K562 (cell line): Measurements from ENCODE around the gene TPBGL. TPM values are rescaled to one million over a fixed set of nuclear protein-coding genes. Genes with fewer than 3 reads are reported as not detected.

Experiments
- ATAC-seq: fragments of 200-7000 bp; cut with Tn5 transposase; 3 replicates; pipeline ENCODE4 v1.9.1; 2020; ENCODE audit warnings: moderate library complexity
- BruUV-seq: library from RNA; stranded (reverse); fragments of 400-500 nt; replicated peaks from 2 replicates; lab custom pipeline; 2021; lab: Mats Ljungman, UMichigan
- CTCF ChIA-PET: fragments of 300-600 bp; formaldehyde crosslinking; extraction: SDS; loops from one replicate; lab custom pipeline; 2021; ENCODE audit warnings: low intra/inter-chr PET ratio; lab: Yijun Ruan, JAX
- POLR2A ChIA-PET: fragments of 300-600, 350-650 bp; sonication (Branson Sonifier 250); formaldehyde crosslinking; extraction: SDS; loops from one replicate; lab custom pipeline; 2021; ENCODE audit warnings: antibody characterized with exemption, inconsistent platforms; lab: Yijun Ruan, JAX
- DNase-seq, 4 experiments: peaks; one replicate each; pipeline versions ENCODE4 v3.0.0 to v3.0.0-alpha.2; 2011 to 2018; ENCODE audit warnings: low spot score in 3 of 4, mixed read lengths in 3 of 4; ENCODE audit errors: extremely low read depth in 1 of 4
- FAIRE-seq: peaks from 2 replicates; lab custom pipeline; 2011; peaks lifted over from hg19 to GRCh38; lab: Jason Lieb, UNC
- H2AFZ ChIP-seq: 2 replicates; pipeline ENCODE4 v1.6.0; 2011; ENCODE audit warnings: low read depth, low read length, control low read depth, inconsistent platforms
- H3K27ac ChIP-seq: fragments of 200-600 bp; 3 replicates; pipeline ENCODE4 v1.8.0; 2011; ENCODE audit warnings: low read depth, mild to moderate bottlenecking, control low read depth, inconsistent platforms, low read length, moderate library complexity, mixed read lengths; ENCODE audit errors: extremely low read depth
- H3K27me3 ChIP-seq, 2 experiments: fragments of 300-600 bp in 1 of 2; 2 replicates in 1 of 2; 3 replicates in 1 of 2; pipeline versions ENCODE4 v1.6.0 to v1.8.0; 2011; ENCODE audit warnings: inconsistent platforms in 2 of 2, low read length in 2 of 2, mild to moderate bottlenecking in 1 of 2, mixed read lengths in 1 of 2, moderate library complexity in 1 of 2; ENCODE audit not compliant: control insufficient read depth in 2 of 2, insufficient read depth in 2 of 2
- H3K36me3 ChIP-seq: fragments of 300-600 bp; 3 replicates; pipeline ENCODE4 v1.8.0; 2011; ENCODE audit warnings: mild to moderate bottlenecking, low read length, inconsistent platforms; ENCODE audit not compliant: control insufficient read depth, insufficient read depth
- H3K4me1 ChIP-seq, 2 experiments: fragments of 200-600 bp in 1 of 2; replicated peaks in 1 of 2; 2 replicates in 1 of 2; 3 replicates in 1 of 2; pipeline versions ENCODE4 v1.5.1 to v1.8.0; 2011; ENCODE audit warnings: inconsistent platforms in 2 of 2, low read length in 2 of 2, mild to moderate bottlenecking in 1 of 2, mixed read lengths in 1 of 2, moderate library complexity in 1 of 2; ENCODE audit not compliant: control insufficient read depth in 2 of 2, insufficient read depth in 2 of 2
- H3K4me2 ChIP-seq: 2 replicates; pipeline ENCODE4 v1.6.1; 2011; ENCODE audit warnings: low read length, control low read depth, inconsistent platforms, mixed read lengths; ENCODE audit not compliant: insufficient read depth
- H3K4me3 ChIP-seq: fragments of 200-600 bp; sonication (generic), shearing (Covaris generic); 2 replicates; pipeline ENCODE4 v1.5.1; 2016; ENCODE audit warnings: control low read depth, inconsistent platforms
- H3K79me2 ChIP-seq: fragments of 200-600 bp; 3 replicates; pipeline ENCODE4 v1.8.0; 2011; ENCODE audit warnings: low read length, inconsistent platforms; ENCODE audit not compliant: control insufficient read depth, insufficient read depth
- H3K9ac ChIP-seq, 2 experiments: 2 replicates each; pipeline versions ENCODE4 v1.6.0 to v1.6.1; 2011; ENCODE audit warnings: low read depth in 2 of 2, low read length in 2 of 2, control low read depth in 1 of 2, inconsistent platforms in 1 of 2, mild to moderate bottlenecking in 1 of 2, mixed read lengths in 1 of 2; ENCODE audit not compliant: insufficient read depth in 1 of 2
- H3K9me1 ChIP-seq: one replicate; pipeline ENCODE4 v1.6.0; 2011; ENCODE audit warnings: inconsistent platforms, mild to moderate bottlenecking, low read length, moderate library complexity; ENCODE audit not compliant: control insufficient read depth, insufficient read depth
- H3K9me3 ChIP-seq: replicated peaks from 2 replicates; pipeline ENCODE4 v1.5.1; 2011; ENCODE audit warnings: low read depth, low read length, inconsistent platforms; ENCODE audit not compliant: control insufficient read depth, insufficient read depth
- H4K20me1 ChIP-seq: replicated peaks from 2 replicates; pipeline ENCODE4 v1.6.1; 2011; ENCODE audit warnings: low read length, inconsistent platforms, mixed read lengths; ENCODE audit not compliant: control insufficient read depth, insufficient read depth
- FOXK1 ChIP-seq: sonication (generic); formaldehyde crosslinking; IDR thresholded peaks from 2 replicates; pipeline ENCODE4 v1.8.0; 2022; ENCODE audit warnings: missing genetic modification reagents, mild to moderate bottlenecking, borderline replicate concordance
- KLF10 ChIP-seq: fragments of 250-450 bp; sonication (Bioruptor Pico); IDR thresholded peaks from 2 replicates; pipeline ENCODE4 v1.6.1; 2021; ENCODE audit warnings: matching md5 sums
- PRMT5 ChIP-seq: sonication (generic); formaldehyde crosslinking; IDR thresholded peaks from 2 replicates; pipeline ENCODE4 v1.5.0; 2020; ENCODE audit warnings: missing genetic modification reagents
- SAFB2 ChIP-seq: fragments of 200-400 bp; formaldehyde crosslinking; IDR thresholded peaks from 2 replicates; pipeline ENCODE4 v1.6.1; 2018; ENCODE audit warnings: borderline replicate concordance, low read length, low read depth, moderate library complexity; ENCODE audit not compliant: severe bottlenecking
- SMAD4 ChIP-seq: fragments of 250-450 bp; sonication (Bioruptor Pico); conservative IDR thresholded peaks from 2 replicates; pipeline ENCODE4 v1.8.0; 2021; ENCODE audit warnings: inconsistent platforms, mild to moderate bottlenecking, moderate library complexity
- SRSF7 ChIP-seq: fragments of 200-400 bp; formaldehyde crosslinking; optimal IDR thresholded peaks from 2 replicates; pipeline ENCODE3; 2017; ENCODE audit warnings: mild to moderate bottlenecking, low read depth, low read length
- TEAD2 ChIP-seq: fragments of 450-650 bp; IDR thresholded peaks from 2 replicates; pipeline ENCODE4 v1.6.1; 2016; ENCODE audit warnings: missing genetic modification characterization, control low read depth, missing compliant biosample characterization
- U2AF1 ChIP-seq: fragments of 200-400 bp; formaldehyde crosslinking; optimal IDR thresholded peaks from 2 replicates; pipeline ENCODE3; 2017; ENCODE audit warnings: mild to moderate bottlenecking, low read depth, low read length, moderate library complexity
- ZKSCAN3 ChIP-seq: fragments of 250-450 bp; sonication (Bioruptor Pico); IDR thresholded peaks from 2 replicates; pipeline ENCODE4 v1.4.0; 2020
- ZNF644 ChIP-seq: fragments of 200-800 bp; sonication (Bioruptor generic); IDR thresholded peaks from 2 replicates; pipeline ENCODE4 v1.6.1; 2016; ENCODE audit warnings: low read depth, missing genetic modification characterization, missing compliant biosample characterization
- WGBS: fragments of 100-300 bp; shearing (Covaris generic); methylation state at CpG from one replicate; pipeline ENCODE4 v1.1.6; 2016; ENCODE audit warnings: low coverage, mixed read lengths; ENCODE audit not compliant: insufficient coverage; ENCODE audit errors: missing lambda C conversion rate; 5-methylcytosine and 5-hydroxymethylcytosine counted together
- in situ Hi-C: fragments of 300-500 bp; cut with MboI; formaldehyde crosslinking; loops from 4 replicates; pipeline ENCODE4 v1.15.0; 2018; ENCODE audit warnings: inconsistent platforms, mixed read lengths
- intact Hi-C: fragments of 100-400 bp; cut with micrococcal nuclease; formaldehyde crosslinking; loops from 2 replicates; pipeline ENCODE4 v1.14.2; 2022
- polyA plus RNA-seq, 8 experiments: library from polyadenylated mRNA; depleted of rRNA in 4 of 8; stranded (reverse) in 5 of 8; unstranded in 3 of 8; fragments of >200 nt; fragmentation: Nextera tagmentation in 2 of 8; fragmentation: Illumina TruSeq in 1 of 8; extraction: Ambion mirVana in 2 of 8; extraction: Trizol in 1 of 8; gene quantifications; 2 replicates each; pipeline versions ENCODE4 v1.2.1 to v1.2.3, GENCODE V29; 2011 to 2014; ENCODE audit warnings: inconsistent platforms in 1 of 8, missing spikeins in 1 of 8
- total RNA-seq, 7 experiments: library from RNA; depleted of rRNA in 6 of 7; stranded (reverse); fragments of >200 nt in 6 of 7; fragmentation: Illumina TruSeq in 2 of 7; extraction: Trizol in 2 of 7; gene quantifications; 2 replicates each; pipeline versions ENCODE4 v1.2.1 to v1.2.3, GENCODE V29; 2011 to 2021; ENCODE audit warnings: low replicate concordance in 1 of 7
- TF ChIP-seq, protein P1 (sequence below): fragments of 250-450 bp; sonication (Bioruptor Pico); IDR thresholded peaks from 2 replicates; pipeline ENCODE4 v1.4.0; 2020; ENCODE audit warnings: mild to moderate bottlenecking, moderate library complexity
- TF ChIP-seq, protein P2 (sequence below): sonication (generic); formaldehyde crosslinking; IDR thresholded peaks from 2 replicates; pipeline ENCODE4 v1.8.0; 2022; ENCODE audit warnings: mild to moderate bottlenecking, low read depth, missing genetic modification reagents
- TF ChIP-seq, protein P3 (sequence below), 3 experiments: fragments of 200-800 bp in 1 of 3; fragments of 250-450 bp in 1 of 3; fragments of 450-650 bp in 1 of 3; sonication (Bioruptor Pico) in 1 of 3; sonication (Bioruptor generic) in 1 of 3; formaldehyde crosslinking in 1 of 3; IDR thresholded peaks; 2 replicates each; pipeline versions ENCODE4 v1.6.1 to v1.8.0; 2016 to 2022; ENCODE audit warnings: mild to moderate bottlenecking in 2 of 3, missing genetic modification characterization in 2 of 3, missing compliant biosample characterization in 1 of 3, moderate library complexity in 1 of 3

The TPBGL gene
- total and polyA plus RNA-seq, 9 of the 15 experiments (the other 6 are each of a cell fraction or from before 2014, with no cell fraction given), result 0.04 to 0.11 (median 0.06) TPM; not detected in 6

DNA sequence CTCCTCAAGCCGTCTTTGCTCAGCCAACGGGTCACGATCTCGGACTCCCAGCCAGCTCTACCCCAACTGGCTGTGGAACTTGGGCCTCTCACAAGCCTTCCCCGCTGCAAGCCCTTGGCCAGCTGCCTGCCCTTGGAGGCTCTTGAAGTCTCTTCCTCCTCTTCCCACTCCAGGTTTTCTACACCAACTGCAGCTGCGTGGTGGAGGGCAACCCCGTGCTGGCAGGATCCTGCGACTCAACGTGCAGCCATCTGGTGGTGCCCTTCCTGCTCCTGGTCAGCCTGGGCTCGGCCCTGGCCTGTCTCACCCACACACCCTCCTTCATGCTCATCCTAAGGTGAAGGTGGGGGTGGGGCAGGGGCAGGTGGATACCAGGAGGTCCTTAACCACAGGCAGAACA is 40.5 kb upstream of the TPBGL start (continued):
- TF ChIP-seq, protein P1, sequence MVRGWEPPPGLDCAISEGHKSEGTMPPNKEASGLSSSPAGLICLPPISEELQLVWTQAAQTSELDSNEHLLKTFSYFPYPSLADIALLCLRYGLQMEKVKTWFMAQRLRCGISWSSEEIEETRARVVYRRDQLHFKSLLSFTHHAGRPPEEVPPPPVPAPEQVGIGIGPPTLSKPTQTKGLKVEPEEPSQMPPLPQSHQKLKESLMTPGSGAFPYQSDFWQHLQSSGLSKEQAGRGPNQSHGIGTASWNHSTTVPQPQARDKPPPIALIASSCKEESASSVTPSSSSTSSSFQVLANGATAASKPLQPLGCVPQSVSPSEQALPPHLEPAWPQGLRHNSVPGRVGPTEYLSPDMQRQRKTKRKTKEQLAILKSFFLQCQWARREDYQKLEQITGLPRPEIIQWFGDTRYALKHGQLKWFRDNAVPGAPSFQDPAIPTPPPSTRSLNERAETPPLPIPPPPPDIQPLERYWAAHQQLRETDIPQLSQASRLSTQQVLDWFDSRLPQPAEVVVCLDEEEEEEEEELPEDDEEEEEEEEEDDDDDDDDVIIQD (CRISPR knock-in tag), result no peak
- no peak for TF ChIP-seq ZNF644 (tag)
- TF ChIP-seq, all 486 proteins: peak for 0

DNA sequence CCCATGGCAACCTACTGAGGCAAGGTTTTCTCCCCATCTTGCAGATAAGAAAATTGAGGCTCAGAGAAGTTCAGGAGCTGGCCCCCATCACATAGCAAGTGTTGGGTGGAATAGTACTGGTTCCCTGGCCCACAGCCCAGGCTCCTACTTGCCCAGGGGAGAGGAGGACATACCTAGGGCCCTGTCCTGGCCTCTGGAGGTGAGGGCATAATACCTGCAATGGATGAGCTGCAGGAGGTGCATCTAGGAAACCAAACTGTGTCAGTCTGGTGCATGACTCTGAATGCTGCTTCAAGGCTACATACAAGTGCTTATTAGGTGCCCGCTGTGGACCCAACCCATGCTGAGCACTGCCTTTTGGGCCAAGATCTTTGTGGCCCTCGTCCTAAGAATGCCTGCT is 40.0 kb upstream of the TPBGL start:
- H3K9me3 ChIP-seq, result no peaks in the 10 kb centered on the region
- no peak overlapping the region for H2AFZ ChIP-seq
- in situ Hi-C loops, result loop anchor here (5.0 to 10.0 kb wide), 2 partner anchors 56 to 173 kb away; no protein-coding TSS in a partner anchor
- H3K4me2 ChIP-seq, result no peak overlapping the region
- intact Hi-C loops, result no loop called here
- H3K27ac ChIP-seq, result no peak overlapping the region
- TF ChIP-seq KLF10 (no peak), PRMT5 (CRISPR knock-in tag) (no peak), ZKSCAN3 (no peak), SRSF7 (no peak), TEAD2 (tag) (no peak), U2AF1 (no peak), SAFB2 (no peak), FOXK1 (CRISPR knock-in tag) (no peak), SMAD4 (CRISPR knock-in tag) (no peak)
- TF ChIP-seq, protein P2, sequence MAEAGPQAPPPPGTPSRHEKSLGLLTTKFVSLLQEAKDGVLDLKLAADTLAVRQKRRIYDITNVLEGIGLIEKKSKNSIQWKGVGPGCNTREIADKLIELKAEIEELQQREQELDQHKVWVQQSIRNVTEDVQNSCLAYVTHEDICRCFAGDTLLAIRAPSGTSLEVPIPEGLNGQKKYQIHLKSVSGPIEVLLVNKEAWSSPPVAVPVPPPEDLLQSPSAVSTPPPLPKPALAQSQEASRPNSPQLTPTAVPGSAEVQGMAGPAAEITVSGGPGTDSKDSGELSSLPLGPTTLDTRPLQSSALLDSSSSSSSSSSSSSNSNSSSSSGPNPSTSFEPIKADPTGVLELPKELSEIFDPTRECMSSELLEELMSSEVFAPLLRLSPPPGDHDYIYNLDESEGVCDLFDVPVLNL, result no peak
- TF ChIP-seq, protein P3, sequence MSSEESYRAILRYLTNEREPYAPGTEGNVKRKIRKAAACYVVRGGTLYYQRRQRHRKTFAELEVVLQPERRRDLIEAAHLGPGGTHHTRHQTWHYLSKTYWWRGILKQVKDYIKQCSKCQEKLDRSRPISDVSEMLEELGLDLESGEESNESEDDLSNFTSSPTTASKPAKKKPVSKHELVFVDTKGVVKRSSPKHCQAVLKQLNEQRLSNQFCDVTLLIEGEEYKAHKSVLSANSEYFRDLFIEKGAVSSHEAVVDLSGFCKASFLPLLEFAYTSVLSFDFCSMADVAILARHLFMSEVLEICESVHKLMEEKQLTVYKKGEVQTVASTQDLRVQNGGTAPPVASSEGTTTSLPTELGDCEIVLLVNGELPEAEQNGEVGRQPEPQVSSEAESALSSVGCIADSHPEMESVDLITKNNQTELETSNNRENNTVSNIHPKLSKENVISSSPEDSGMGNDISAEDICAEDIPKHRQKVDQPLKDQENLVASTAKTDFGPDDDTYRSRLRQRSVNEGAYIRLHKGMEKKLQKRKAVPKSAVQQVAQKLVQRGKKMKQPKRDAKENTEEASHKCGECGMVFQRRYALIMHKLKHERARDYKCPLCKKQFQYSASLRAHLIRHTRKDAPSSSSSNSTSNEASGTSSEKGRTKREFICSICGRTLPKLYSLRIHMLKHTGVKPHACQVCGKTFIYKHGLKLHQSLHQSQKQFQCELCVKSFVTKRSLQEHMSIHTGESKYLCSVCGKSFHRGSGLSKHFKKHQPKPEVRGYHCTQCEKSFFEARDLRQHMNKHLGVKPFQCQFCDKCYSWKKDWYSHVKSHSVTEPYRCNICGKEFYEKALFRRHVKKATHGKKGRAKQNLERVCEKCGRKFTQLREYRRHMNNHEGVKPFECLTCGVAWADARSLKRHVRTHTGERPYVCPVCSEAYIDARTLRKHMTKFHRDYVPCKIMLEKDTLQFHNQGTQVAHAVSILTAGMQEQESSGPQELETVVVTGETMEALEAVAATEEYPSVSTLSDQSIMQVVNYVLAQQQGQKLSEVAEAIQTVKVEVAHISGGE (CRISPR knock-in tag; IDR thresholded peaks at IDR 0.05), result no peak
- H3K27me3 ChIP-seq, result no peaks in the 10 kb centered on the region; a peak in 1 of 5 replicates
- ChIA-PET CTCF (interaction anchor here (0.6 kb wide), 1 partner anchor 25 kb away, joined by 3 read pairs; no protein-coding TSS in a partner anchor), POLR2A (no interaction called here)
- H3K79me2 ChIP-seq, result no peaks in the 10 kb centered on the region
- 59% methylated on average over 2 of the region's 2 CpGs for WGBS
- H3K4me3 ChIP-seq, result no peak overlapping the region
- no peaks in the 10 kb centered on the region for H3K9me1 ChIP-seq
- no TSS peak for BruUV-seq
- DNase-seq (no peak), ATAC-seq (no peak), FAIRE-seq (no peak)
- H3K4me1 ChIP-seq, result no peaks in the 10 kb centered on the region
- H3K36me3 ChIP-seq, result no peaks in the 10 kb centered on the region
- no peak overlapping the region for H3K9ac ChIP-seq
- 0 out of 2 replicates have a peak, but pooled peaks cover 7% of the 10 kb centered on the region for H4K20me1 ChIP-seq
